Hepatocyte (in vitro differentiated cells): ENCODE results near the gene CFAP69.
A peak's percentile ranks its signal among the peaks of the same experiment; 100 is the strongest.

Experiments
- CTCF ChIP-seq: fragments of 200-600 bp; sonication (generic); IDR thresholded peaks from 2 replicates; pipeline ENCODE4 v1.5.1; 2016; ENCODE audit warnings: antibody characterized with exemption, mild to moderate bottlenecking; ENCODE audit not compliant: poor library complexity
- EZH2 ChIP-seq: fragments of 200-600 bp; sonication (generic); IDR thresholded peaks from 2 replicates; pipeline ENCODE4 v1.6.1; 2016; ENCODE audit warnings: antibody characterized with exemption, mild to moderate bottlenecking, borderline replicate concordance
- EZH2phosphoT487 ChIP-seq: fragments of 200-600 bp; sonication (generic); IDR thresholded peaks from one replicate; pipeline ENCODE4 v1.6.1; 2018; ENCODE audit warnings: antibody characterized with exemption, mild to moderate bottlenecking, low read depth, moderate library complexity; ENCODE audit not compliant: unreplicated experiment, severe bottlenecking

GRCh38 chr7:90298145-90299038 is 53.4 kb downstream of the CFAP69 start:
- TF ChIP-seq CTCF (peak; percentile 59), EZH2 (no peak), EZH2phosphoT487 (no peak)
